ENCODE measurements around the gene TMEM130.

- TF ChIP-seq CTCF (IDR thresholded peaks at IDR 0.05; ENCODE audit: low read length) (no peak), EZH2phosphoT487 (IDR thresholded peaks at IDR 0.05; ENCODE audit: low read length) (no peak), EZH2 (optimal IDR thresholded peaks at IDR 0.05; ENCODE audit: low read depth, low read length) (no peak)
Observed at GRCh38 chr7:98900815-98901214, 31.0 kb upstream of the TMEM130 start.

Measured in MM.1S (cell line).